ENCODE results near the gene SKIC3. TPM values are rescaled to one million over a fixed set of nuclear protein-coding genes. Genes with fewer than 3 reads are reported as not detected.

SKIC3 gene
- polyA plus RNA-seq (2013, experiment 1 of 2) = 27.3 TPM
- polyA plus RNA-seq (2013, experiment 2 of 2) = 28.0 TPM

GRCh38 chr5:95554647-95555548, at the start of gene SKIC3, which contains the start of gene ARSK:
Gene SKIC3 (minus strand): TSS chr5:95554977. CDS start chr5:95547150, 7,827 bp downstream.
Gene ARSK (plus strand): TSS chr5:95555101. CDS start chr5:95555279, 178 bp downstream.
- Histone ChIP-seq H3K56ac (ENCODE audit: low read length) (peak within 1 kb of the TSS; percentile 95), H4K5ac (ENCODE audit: low read length) (no peak within 1 kb of the TSS), H3K18ac (ENCODE audit: low read length) (no peak within 1 kb of the TSS), H3K4ac (ENCODE audit: low read depth, low read length) (no peak within 1 kb of the TSS), H3K23ac (ENCODE audit: low read length) (no peak within 1 kb of the TSS), H2BK120ac (ENCODE audit: low read depth, low read length) (no peak within 1 kb of the TSS), H3K36me3 (ENCODE audit: control insufficient read depth, insufficient read depth, low read length) (no peaks in the 10 kb centered on the region), H2AK5ac (ENCODE audit: low read length) (no peak within 1 kb of the TSS), H2BK5ac (ENCODE audit: low read length) (peak within 1 kb of the TSS; percentile 69), H3K27ac (ENCODE audit: low read depth, low read length) (peak within 1 kb of the TSS; percentile 85), H3K27me3 (ENCODE audit: insufficient read depth, low read length, poor library complexity) (no peaks in the 10 kb centered on the region), H3K4me1 (ENCODE audit: control insufficient read depth, low read depth, low read length) (peaks cover 6% of the 10 kb centered on the region), H4K8ac (ENCODE audit: low read depth, low read length) (no peak within 1 kb of the TSS), H2BK15ac (replicated peaks; ENCODE audit: low read depth) (no peak within 1 kb of the TSS), H3K79me2 (ENCODE audit: control insufficient read depth, insufficient read depth, low read length) (peaks cover 10% of the 10 kb centered on the region), H3K4me3 (ENCODE audit: low read length) (peak within 1 kb of the TSS; percentile 83), H3K9ac (ENCODE audit: low read length) (peak within 1 kb of the TSS; percentile 82), H3K79me1 (ENCODE audit: low read length) (peaks cover 11% of the 10 kb centered on the region), H3K4me2 (ENCODE audit: low read length) (peak within 1 kb of the TSS; percentile 83)
- DNase-seq = peak; percentile 100
- WGBS (ENCODE audit: extremely low coverage, insufficient coverage, low lambda C conversion rate) = no CpG with 5 or more reads among the region's 63 CpGs

GRCh38 chr5:95600557-95600956, 45.8 kb upstream of the SKIC3 start:
- Histone ChIP-seq H3K23ac (ENCODE audit: low read length) (no peak overlapping the region), H3K27me3 (ENCODE audit: insufficient read depth, low read length, poor library complexity) (no peaks in the 10 kb centered on the region), H3K36me3 (ENCODE audit: control insufficient read depth, insufficient read depth, low read length) (no peaks in the 10 kb centered on the region), H3K79me1 (ENCODE audit: low read length) (no peaks in the 10 kb centered on the region), H2BK5ac (ENCODE audit: low read length) (no peak overlapping the region), H3K79me2 (ENCODE audit: control insufficient read depth, insufficient read depth, low read length) (no peaks in the 10 kb centered on the region), H3K27ac (ENCODE audit: low read depth, low read length) (no peak overlapping the region), H3K4me3 (ENCODE audit: low read length) (no peak overlapping the region), H2BK120ac (ENCODE audit: low read depth, low read length) (no peak overlapping the region), H3K18ac (ENCODE audit: low read length) (no peak overlapping the region), H4K5ac (ENCODE audit: low read length) (no peak overlapping the region), H2BK15ac (replicated peaks; ENCODE audit: low read depth) (no peak overlapping the region), H4K8ac (ENCODE audit: low read depth, low read length) (no peak overlapping the region), H3K9ac (ENCODE audit: low read length) (no peak overlapping the region), H3K56ac (ENCODE audit: low read length) (no peak overlapping the region), H3K4me2 (ENCODE audit: low read length) (no peak overlapping the region), H3K4ac (ENCODE audit: low read depth, low read length) (no peak overlapping the region), H2AK5ac (ENCODE audit: low read length) (no peak overlapping the region), H3K4me1 (ENCODE audit: control insufficient read depth, low read depth, low read length) (no peaks in the 10 kb centered on the region)
- no CpG with 5 or more reads among the region's 1 CpG for WGBS (ENCODE audit: extremely low coverage, insufficient coverage, low lambda C conversion rate)
- DNase-seq = no peak

- Histone ChIP-seq H2BK15ac (replicated peaks; ENCODE audit: low read depth) (no peak overlapping the region), H3K9ac (ENCODE audit: low read length) (no peak overlapping the region), H2BK120ac (ENCODE audit: low read depth, low read length) (no peak overlapping the region), H2BK5ac (ENCODE audit: low read length) (no peak overlapping the region), H3K4me3 (ENCODE audit: low read length) (no peak overlapping the region), H3K36me3 (ENCODE audit: control insufficient read depth, insufficient read depth, low read length) (no peaks in the 10 kb centered on the region), H3K23ac (ENCODE audit: low read length) (no peak overlapping the region), H4K8ac (ENCODE audit: low read depth, low read length) (no peak overlapping the region), H2AK5ac (ENCODE audit: low read length) (no peak overlapping the region), H3K27ac (ENCODE audit: low read depth, low read length) (no peak overlapping the region), H3K18ac (ENCODE audit: low read length) (no peak overlapping the region), H3K4ac (ENCODE audit: low read depth, low read length) (no peak overlapping the region), H3K27me3 (ENCODE audit: insufficient read depth, low read length, poor library complexity) (no peaks in the 10 kb centered on the region), H4K5ac (ENCODE audit: low read length) (no peak overlapping the region), H3K79me2 (ENCODE audit: control insufficient read depth, insufficient read depth, low read length) (no peaks in the 10 kb centered on the region), H3K79me1 (ENCODE audit: low read length) (no peaks in the 10 kb centered on the region), H3K4me1 (ENCODE audit: control insufficient read depth, low read depth, low read length) (no peaks in the 10 kb centered on the region), H3K4me2 (ENCODE audit: low read length) (no peak overlapping the region), H3K56ac (ENCODE audit: low read length) (no peak overlapping the region)
- DNase-seq = peak; percentile 23
- WGBS (ENCODE audit: extremely low coverage, insufficient coverage, low lambda C conversion rate) = no CpG with 5 or more reads among the region's 1 CpG
Observed at GRCh38 chr5:95599252-95599651, 44.5 kb upstream of the SKIC3 start.

- Histone ChIP-seq H3K27ac (ENCODE audit: low read depth, low read length) (no peak overlapping the region), H3K23ac (ENCODE audit: low read length) (no peak overlapping the region)
- no CpG with 5 or more reads among the region's 3 CpGs for WGBS (ENCODE audit: extremely low coverage, insufficient coverage, low lambda C conversion rate)
Observed at GRCh38 chr5:95595289-95595931, 40.6 kb upstream of the SKIC3 start.

GRCh38 chr5:95591490-95591901, 36.7 kb upstream of the SKIC3 start:
- H3K9ac ChIP-seq (ENCODE audit: low read length) = no peak overlapping the region

More at GRCh38 chr5:95595289-95595931, 40.6 kb upstream of the SKIC3 start:
- Histone ChIP-seq H4K8ac (ENCODE audit: low read depth, low read length) (no peak overlapping the region), H3K4me2 (ENCODE audit: low read length) (no peak overlapping the region), H3K79me1 (ENCODE audit: low read length) (no peaks in the 10 kb centered on the region), H2AK5ac (ENCODE audit: low read length) (no peak overlapping the region), H2BK120ac (ENCODE audit: low read depth, low read length) (no peak overlapping the region), H3K36me3 (ENCODE audit: control insufficient read depth, insufficient read depth, low read length) (no peaks in the 10 kb centered on the region), H2BK5ac (ENCODE audit: low read length) (no peak overlapping the region), H2BK15ac (replicated peaks; ENCODE audit: low read depth) (no peak overlapping the region), H3K79me2 (ENCODE audit: control insufficient read depth, insufficient read depth, low read length) (no peaks in the 10 kb centered on the region), H3K9ac (ENCODE audit: low read length) (no peak overlapping the region), H3K18ac (ENCODE audit: low read length) (no peak overlapping the region), H3K4me1 (ENCODE audit: control insufficient read depth, low read depth, low read length) (no peaks in the 10 kb centered on the region), H3K4ac (ENCODE audit: low read depth, low read length) (no peak overlapping the region), H3K27me3 (ENCODE audit: insufficient read depth, low read length, poor library complexity) (no peaks in the 10 kb centered on the region), H3K56ac (ENCODE audit: low read length) (no peak overlapping the region), H4K5ac (ENCODE audit: low read length) (no peak overlapping the region), H3K4me3 (ENCODE audit: low read length) (no peak overlapping the region)
- no peak for DNase-seq

More at GRCh38 chr5:95591490-95591901, 36.7 kb upstream of the SKIC3 start:
- no peak overlapping the region for H3K56ac ChIP-seq (ENCODE audit: low read length)
- no peak overlapping the region for H4K5ac ChIP-seq (ENCODE audit: low read length)
- no peak overlapping the region for H3K4ac ChIP-seq (ENCODE audit: low read depth, low read length)
- H3K79me1 ChIP-seq (ENCODE audit: low read length) = no peaks in the 10 kb centered on the region
- no peak for DNase-seq
- no peaks in the 10 kb centered on the region for H3K79me2 ChIP-seq (ENCODE audit: control insufficient read depth, insufficient read depth, low read length)
- peak overlapping the region; percentile 5 for H4K8ac ChIP-seq (ENCODE audit: low read depth, low read length)
- H3K36me3 ChIP-seq (ENCODE audit: control insufficient read depth, insufficient read depth, low read length) = no peaks in the 10 kb centered on the region
- no peak overlapping the region for H2BK120ac ChIP-seq (ENCODE audit: low read depth, low read length)
- no peaks in the 10 kb centered on the region for H3K27me3 ChIP-seq (ENCODE audit: insufficient read depth, low read length, poor library complexity)
- no peak overlapping the region for H3K18ac ChIP-seq (ENCODE audit: low read length)
- no peak overlapping the region for H2BK5ac ChIP-seq (ENCODE audit: low read length)
- no peak overlapping the region for H3K27ac ChIP-seq (ENCODE audit: low read depth, low read length)
- no peak overlapping the region for H3K4me2 ChIP-seq (ENCODE audit: low read length)
- no peaks in the 10 kb centered on the region for H3K4me1 ChIP-seq (ENCODE audit: control insufficient read depth, low read depth, low read length)
- no peak overlapping the region for H3K4me3 ChIP-seq (ENCODE audit: low read length)
- no peak overlapping the region for H3K23ac ChIP-seq (ENCODE audit: low read length)
- no peak overlapping the region for H2BK15ac ChIP-seq (replicated peaks; ENCODE audit: low read depth)
- no CpG with 5 or more reads among the region's 5 CpGs for WGBS (ENCODE audit: extremely low coverage, insufficient coverage, low lambda C conversion rate)
- no peak overlapping the region for H2AK5ac ChIP-seq (ENCODE audit: low read length)
